MCF 10A (cell line): ENCODE results near the gene ARL15. TPM values are rescaled to one million over a fixed set of nuclear protein-coding genes. Genes with fewer than 3 reads are reported as not detected.

Source experiments
- BruUV-seq: library from RNA; stranded (reverse); fragments of 400-500 nt; replicated peaks from 2 replicates; lab custom pipeline; 2021; lab: Mats Ljungman, UMichigan
- CTCF ChIA-PET: fragments of 300-600 bp; sonication (Branson Sonifier 250); formaldehyde crosslinking; extraction: SDS; loops from one replicate; lab custom pipeline; 2021; ENCODE audit warnings: antibody characterized with exemption, inconsistent platforms; lab: Yijun Ruan, JAX
- POLR2A ChIA-PET: fragments of 300-600, 350-650 bp; sonication (Branson Sonifier 250); formaldehyde crosslinking; extraction: SDS; loops from one replicate; lab custom pipeline; 2020; ENCODE audit warnings: antibody characterized with exemption, inconsistent platforms; lab: Yijun Ruan, JAX
- DNase-seq: peaks from one replicate; pipeline ENCODE4 v3.0.0-alpha.2; 2018; ENCODE audit not compliant: unreplicated experiment
- H3K27ac Mint-ChIP-seq: one replicate; pipeline ENCODE4 v1.8.0; 2022; ENCODE audit warnings: mild to moderate bottlenecking, low read depth, mixed read lengths; ENCODE audit not compliant: unreplicated experiment
- H3K27me3 Mint-ChIP-seq: one replicate; pipeline ENCODE4 v1.8.0; 2022; ENCODE audit warnings: mixed read lengths; ENCODE audit not compliant: insufficient read depth, unreplicated experiment
- H3K36me3 Mint-ChIP-seq: one replicate; pipeline ENCODE4 v1.8.0; 2022; ENCODE audit warnings: mild to moderate bottlenecking, moderate library complexity, mixed read lengths; ENCODE audit not compliant: insufficient read depth, unreplicated experiment
- H3K4me1 Mint-ChIP-seq: one replicate; pipeline ENCODE4 v1.8.0; 2022; ENCODE audit warnings: mixed read lengths; ENCODE audit not compliant: insufficient read depth, unreplicated experiment
- H3K4me3 Mint-ChIP-seq: one replicate; pipeline ENCODE4 v1.8.0; 2022; ENCODE audit warnings: mild to moderate bottlenecking, moderate library complexity, mixed read lengths; ENCODE audit not compliant: unreplicated experiment
- H3K9me3 Mint-ChIP-seq: one replicate; pipeline ENCODE4 v1.8.0; 2022; ENCODE audit warnings: mixed read lengths; ENCODE audit not compliant: unreplicated experiment
- intact Hi-C: fragments of 100-400 bp; cut with micrococcal nuclease; formaldehyde crosslinking; loops from 2 replicates; pipeline ENCODE4 v1.14.1; 2022
- total RNA-seq: library from RNA; stranded (reverse); gene quantifications from 2 replicates; pipeline ENCODE4 v1.2.3, GENCODE V29; 2022
- TF ChIP-seq, protein P1 (sequence below): fragments of 200-600 bp; IDR thresholded peaks from one replicate; pipeline ENCODE4 v1.8.0; 2022; ENCODE audit warnings: antibody characterized with exemption, mild to moderate bottlenecking; ENCODE audit not compliant: unreplicated experiment

The ARL15 gene
- total RNA-seq, 1 experiment from 2014 or later: 11.3 TPM

DNA sequence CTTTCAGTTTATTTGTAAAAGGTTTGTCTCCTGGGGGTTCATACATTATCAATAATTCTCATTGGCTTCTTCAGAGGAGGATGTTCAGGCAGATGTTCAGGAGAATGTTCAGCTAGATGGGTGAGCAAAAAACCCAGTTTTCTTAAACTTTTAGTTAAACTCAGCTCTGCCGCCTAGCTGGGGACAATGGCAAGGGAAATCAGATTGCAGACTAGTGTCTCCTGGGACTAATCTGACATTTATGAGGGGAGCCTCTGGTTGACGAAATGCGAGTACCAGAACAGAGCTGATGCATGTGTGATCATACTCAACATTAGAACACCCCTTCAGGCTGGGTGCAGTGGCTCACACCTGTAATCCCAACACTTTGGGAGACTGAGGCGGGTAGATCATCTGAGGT, 314.4 kb downstream of the ARL15 start:
- H3K4me1 Mint-ChIP-seq: peaks cover 7% of the 10 kb centered on the region
- H3K27ac Mint-ChIP-seq: no peak overlapping the region
- no peaks in the 10 kb centered on the region for H3K9me3 Mint-ChIP-seq
- no peak for DNase-seq
- no TSS peak for BruUV-seq
- intact Hi-C loops: no loop called here
- no peaks in the 10 kb centered on the region for H3K27me3 Mint-ChIP-seq
- TF ChIP-seq, protein P1, sequence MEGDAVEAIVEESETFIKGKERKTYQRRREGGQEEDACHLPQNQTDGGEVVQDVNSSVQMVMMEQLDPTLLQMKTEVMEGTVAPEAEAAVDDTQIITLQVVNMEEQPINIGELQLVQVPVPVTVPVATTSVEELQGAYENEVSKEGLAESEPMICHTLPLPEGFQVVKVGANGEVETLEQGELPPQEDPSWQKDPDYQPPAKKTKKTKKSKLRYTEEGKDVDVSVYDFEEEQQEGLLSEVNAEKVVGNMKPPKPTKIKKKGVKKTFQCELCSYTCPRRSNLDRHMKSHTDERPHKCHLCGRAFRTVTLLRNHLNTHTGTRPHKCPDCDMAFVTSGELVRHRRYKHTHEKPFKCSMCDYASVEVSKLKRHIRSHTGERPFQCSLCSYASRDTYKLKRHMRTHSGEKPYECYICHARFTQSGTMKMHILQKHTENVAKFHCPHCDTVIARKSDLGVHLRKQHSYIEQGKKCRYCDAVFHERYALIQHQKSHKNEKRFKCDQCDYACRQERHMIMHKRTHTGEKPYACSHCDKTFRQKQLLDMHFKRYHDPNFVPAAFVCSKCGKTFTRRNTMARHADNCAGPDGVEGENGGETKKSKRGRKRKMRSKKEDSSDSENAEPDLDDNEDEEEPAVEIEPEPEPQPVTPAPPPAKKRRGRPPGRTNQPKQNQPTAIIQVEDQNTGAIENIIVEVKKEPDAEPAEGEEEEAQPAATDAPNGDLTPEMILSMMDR: no peak
- H3K36me3 Mint-ChIP-seq: no peaks in the 10 kb centered on the region
- ChIA-PET CTCF (no interaction called here), POLR2A (no interaction called here)
- no peak overlapping the region for H3K4me3 Mint-ChIP-seq

GRCh38 chr5:53994148-53994547, 316.2 kb downstream of the ARL15 start:
- ChIA-PET CTCF (interaction anchor here (0.6 kb wide), 1 partner anchor 728 kb away, joined by 4 read pairs; no protein-coding TSS in a partner anchor), POLR2A (interaction anchor here (0.7 to 1.8 kb wide), 3 partner anchors 14 to 688 kb away, joined by 3 to 5 read pairs (median 3); no protein-coding TSS in a partner anchor)
- Mint-ChIP-seq H3K27me3 (no peaks in the 10 kb centered on the region), H3K4me3 (no peak overlapping the region), H3K9me3 (no peaks in the 10 kb centered on the region), H3K4me1 (peaks cover 7% of the 10 kb centered on the region), H3K27ac (no peak overlapping the region), H3K36me3 (no peaks in the 10 kb centered on the region)
- intact Hi-C loops: loop anchor here (1.0 to 5.0 kb wide), 2 partner anchors 30 to 517 kb away; no protein-coding TSS in a partner anchor
- no TSS peak for BruUV-seq
- TF ChIP-seq, protein P1: no peak
- DNase-seq: peak; percentile 56

- DNase-seq: peak; percentile 23
- Mint-ChIP-seq H3K4me1 (peaks cover 7% of the 10 kb centered on the region), H3K27me3 (no peaks in the 10 kb centered on the region), H3K9me3 (no peaks in the 10 kb centered on the region), H3K4me3 (no peak overlapping the region), H3K27ac (no peak overlapping the region), H3K36me3 (no peaks in the 10 kb centered on the region)
- POLR2A ChIA-PET: no interaction called here
- no TSS peak for BruUV-seq
- CTCF ChIA-PET: no interaction called here
- intact Hi-C loops: loop anchor here (5.0 kb wide), 1 partner anchor 515 kb away; no protein-coding TSS in a partner anchor
- TF ChIP-seq, protein P1: peak; percentile 22
These were observed 318.4 kb downstream of the ARL15 start for GRCh38 chr5:53991942-53992341.

DNA sequence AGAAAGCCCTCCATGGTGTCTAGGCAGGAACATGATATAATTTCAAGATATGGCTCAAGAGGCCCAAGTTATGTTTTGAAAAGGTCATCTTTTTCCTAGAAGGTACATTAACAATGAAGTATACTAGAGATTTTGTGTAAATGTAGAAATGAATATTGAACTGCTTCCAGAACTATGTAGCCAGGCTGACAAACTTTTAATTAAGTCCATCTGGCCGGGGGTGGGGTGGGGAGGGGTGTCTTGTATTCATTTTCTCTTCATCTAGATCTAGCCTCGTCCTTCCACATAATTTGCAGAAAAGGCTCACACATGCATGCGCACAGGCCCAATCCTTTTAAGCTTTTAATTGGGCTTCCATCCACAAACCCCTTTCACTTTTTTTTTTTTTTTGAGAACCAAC, 323.3 kb downstream of the ARL15 start:
- BruUV-seq: no TSS peak
- ChIA-PET POLR2A (interaction anchor here (0.6 kb wide), 1 partner anchor 14 kb away, joined by 3 read pairs; no protein-coding TSS in a partner anchor), CTCF (no interaction called here)
- Mint-ChIP-seq H3K4me1 (peaks cover 12% of the 10 kb centered on the region), H3K27ac (no peak overlapping the region), H3K36me3 (peaks cover 6% of the 10 kb centered on the region), H3K9me3 (no peaks in the 10 kb centered on the region), H3K27me3 (no peaks in the 10 kb centered on the region), H3K4me3 (no peak overlapping the region)
- DNase-seq: no peak
- intact Hi-C loops: no loop called here
- TF ChIP-seq, protein P1: no peak
